Measurements from ENCODE around the gene UNC80. TPM values are rescaled to one million over a fixed set of nuclear protein-coding genes. Genes with fewer than 3 reads are reported as not detected.

UNC80 gene
- polyA plus RNA-seq, 1 experiment, result not detected

- no peaks in the 10 kb centered on the region for H3K9me3 ChIP-seq (ENCODE audit: control insufficient read depth, insufficient read depth, low read length)
- H3K4me3 ChIP-seq (ENCODE audit: low read depth, low read length), result no peak overlapping the region
- no peak for TF ChIP-seq CTCF (IDR thresholded peaks at IDR 0.05; ENCODE audit: low read depth, low read length)
- no peak overlapping the region for H3K27ac ChIP-seq (ENCODE audit: low read depth, low read length)
- H3K27me3 ChIP-seq (ENCODE audit: control insufficient read depth, insufficient read depth, low read length), result no peaks in the 10 kb centered on the region
- ChIA-PET POLR2A (no interaction called here), CTCF (interaction anchor here (0.6 kb wide), 1 partner anchor 266 kb away, joined by 4 read pairs; no protein-coding TSS in a partner anchor)
- no peak for DNase-seq (ENCODE audit: low read depth, low spot score)
Observed at GRCh38 chr2:209821806-209822205, 50.2 kb downstream of the UNC80 start.

- POLR2A ChIA-PET, result no interaction called here
- CTCF ChIA-PET, result no interaction called here
- TF ChIP-seq CTCF (IDR thresholded peaks at IDR 0.05; ENCODE audit: low read depth, low read length), result no peak
- Histone ChIP-seq H3K4me3 (ENCODE audit: low read depth, low read length) (no peak overlapping the region), H3K27ac (ENCODE audit: low read depth, low read length) (no peak overlapping the region), H3K27me3 (ENCODE audit: control insufficient read depth, insufficient read depth, low read length) (no peaks in the 10 kb centered on the region), H3K9me3 (ENCODE audit: control insufficient read depth, insufficient read depth, low read length) (no peaks in the 10 kb centered on the region)
- no peak for DNase-seq (ENCODE audit: low read depth, low spot score)
Observed at GRCh38 chr2:209823484-209823883, 51.9 kb downstream of the UNC80 start.

GRCh38 chr2:209824391-209824790 lies 52.8 kb downstream of the UNC80 start:
- Histone ChIP-seq H3K4me3 (ENCODE audit: low read depth, low read length) (no peak overlapping the region), H3K27me3 (ENCODE audit: control insufficient read depth, insufficient read depth, low read length) (no peaks in the 10 kb centered on the region), H3K27ac (ENCODE audit: low read depth, low read length) (no peak overlapping the region), H3K9me3 (ENCODE audit: control insufficient read depth, insufficient read depth, low read length) (no peaks in the 10 kb centered on the region)
- DNase-seq (ENCODE audit: low read depth, low spot score), result no peak
- ChIA-PET POLR2A (no interaction called here), CTCF (no interaction called here)
- TF ChIP-seq CTCF (IDR thresholded peaks at IDR 0.05; ENCODE audit: low read depth, low read length), result no peak

GRCh38 chr2:209830722-209831465 lies 59.3 kb downstream of the UNC80 start:
- no peaks in the 10 kb centered on the region for H3K9me3 ChIP-seq (ENCODE audit: control insufficient read depth, insufficient read depth, low read length)
- no peak for TF ChIP-seq CTCF (IDR thresholded peaks at IDR 0.05; ENCODE audit: low read depth, low read length)
- no peaks in the 10 kb centered on the region for H3K27me3 ChIP-seq (ENCODE audit: control insufficient read depth, insufficient read depth, low read length)
- ChIA-PET CTCF (interaction anchor here (0.6 to 1.6 kb wide), 3 partner anchors 496 to 1810 kb away, joined by 3 to 5 read pairs (median 3); no protein-coding TSS in a partner anchor), POLR2A (no interaction called here)
- no peak overlapping the region for H3K27ac ChIP-seq (ENCODE audit: low read depth, low read length)
- DNase-seq (ENCODE audit: low read depth, low spot score), result no peak
- no peak overlapping the region for H3K4me3 ChIP-seq (ENCODE audit: low read depth, low read length)

- Histone ChIP-seq H3K27ac (ENCODE audit: low read depth, low read length) (no peak overlapping the region), H3K27me3 (ENCODE audit: control insufficient read depth, insufficient read depth, low read length) (no peaks in the 10 kb centered on the region), H3K4me3 (ENCODE audit: low read depth, low read length) (no peak overlapping the region), H3K9me3 (ENCODE audit: control insufficient read depth, insufficient read depth, low read length) (no peaks in the 10 kb centered on the region)
- ChIA-PET POLR2A (no interaction called here), CTCF (no interaction called here)
- TF ChIP-seq CTCF (IDR thresholded peaks at IDR 0.05; ENCODE audit: low read depth, low read length), result no peak
- no peak for DNase-seq (ENCODE audit: low read depth, low spot score)
Observed at GRCh38 chr2:209834767-209835166, 63.1 kb downstream of the UNC80 start.

Measured in AG04450 (cell line).